ENCODE data around the gene RASGEF1B.

Gene RASGEF1B

GRCh38 chr4:81490403-81491160, 18.9 kb upstream of the RASGEF1B start:
- TF ChIP-seq POLR2AphosphoS5 (IDR thresholded peaks at IDR 0.05; ENCODE audit: low read depth, low read length): no peak
- no peak for TF ChIP-seq TAF1 (IDR thresholded peaks at IDR 0.05; ENCODE audit: borderline replicate concordance, insufficient read depth, low read length)
- no peak for TF ChIP-seq REST (IDR thresholded peaks at IDR 0.05; ENCODE audit: insufficient read depth in 1 of 2, low read depth in 2 of 2, low read length in 2 of 2)
- no peak for TF ChIP-seq SIN3A (IDR thresholded peaks at IDR 0.05; ENCODE audit: borderline replicate concordance, insufficient read depth, low read length)
- no peak for TF ChIP-seq FOXP2 (optimal IDR thresholded peaks at IDR 0.05; ENCODE audit: borderline replicate concordance, extremely low read depth, extremely low read length, insufficient read depth)

- TF ChIP-seq TAF1 (IDR thresholded peaks at IDR 0.05; ENCODE audit: borderline replicate concordance, insufficient read depth, low read length) (no peak), REST (IDR thresholded peaks at IDR 0.05; ENCODE audit: insufficient read depth in 1 of 2, low read depth in 2 of 2, low read length in 2 of 2) (no peak), POLR2AphosphoS5 (IDR thresholded peaks at IDR 0.05; ENCODE audit: low read depth, low read length) (no peak), FOXP2 (optimal IDR thresholded peaks at IDR 0.05; ENCODE audit: borderline replicate concordance, extremely low read depth, extremely low read length, insufficient read depth) (no peak), SIN3A (IDR thresholded peaks at IDR 0.05; ENCODE audit: borderline replicate concordance, insufficient read depth, low read length) (no peak)
Measured at GRCh38 chr4:81486502-81486901, 14.8 kb upstream of the RASGEF1B start.

- no peak for TF ChIP-seq TAF1 (IDR thresholded peaks at IDR 0.05; ENCODE audit: borderline replicate concordance, insufficient read depth, low read length)
- TF ChIP-seq POLR2AphosphoS5 (IDR thresholded peaks at IDR 0.05; ENCODE audit: low read depth, low read length): no peak
- TF ChIP-seq FOXP2 (optimal IDR thresholded peaks at IDR 0.05; ENCODE audit: borderline replicate concordance, extremely low read depth, extremely low read length, insufficient read depth): no peak
- no peak for TF ChIP-seq REST (IDR thresholded peaks at IDR 0.05; ENCODE audit: insufficient read depth in 1 of 2, low read depth in 2 of 2, low read length in 2 of 2)
- TF ChIP-seq SIN3A (IDR thresholded peaks at IDR 0.05; ENCODE audit: borderline replicate concordance, insufficient read depth, low read length): no peak
Measured at GRCh38 chr4:81485310-81485980, 13.7 kb upstream of the RASGEF1B start.

GRCh38 chr4:81482326-81482725, 10.6 kb upstream of the RASGEF1B start:
- no peak for TF ChIP-seq FOXP2 (optimal IDR thresholded peaks at IDR 0.05; ENCODE audit: borderline replicate concordance, extremely low read depth, extremely low read length, insufficient read depth)
- no peak for TF ChIP-seq REST (IDR thresholded peaks at IDR 0.05; ENCODE audit: insufficient read depth in 1 of 2, low read depth in 2 of 2, low read length in 2 of 2)
- TF ChIP-seq SIN3A (IDR thresholded peaks at IDR 0.05; ENCODE audit: borderline replicate concordance, insufficient read depth, low read length): no peak
- no peak for TF ChIP-seq POLR2AphosphoS5 (IDR thresholded peaks at IDR 0.05; ENCODE audit: low read depth, low read length)
- TF ChIP-seq TAF1 (IDR thresholded peaks at IDR 0.05; ENCODE audit: borderline replicate concordance, insufficient read depth, low read length): no peak

All from PFSK-1 (cell line).